ENCODE measurements around the gene LORICRIN.

GRCh38 chr1:153251988-153252387 is 7.5 kb upstream of the LORICRIN start:
- TF ChIP-seq CTCF (conservative IDR thresholded peaks at IDR 0.05; ENCODE audit: low read depth, low read length), result no peak
- TF ChIP-seq NFE2L2 (IDR thresholded peaks at IDR 0.05; ENCODE audit: low read depth, low read length), result no peak
- no peak for TF ChIP-seq POLR2A (IDR thresholded peaks at IDR 0.05; ENCODE audit: low read depth, low read length)
- no peak for TF ChIP-seq MAZ (IDR thresholded peaks at IDR 0.05; ENCODE audit: borderline replicate concordance, low read depth, low read length)
- no peak for TF ChIP-seq RCOR1 (IDR thresholded peaks at IDR 0.05; ENCODE audit: insufficient replicate concordance, low read length)

Measured in IMR-90 (cell line).